Lung microvascular endothelial cell (primary cell): Measurements from ENCODE around the gene KATNB1. TPM values are rescaled to one million over a fixed set of nuclear protein-coding genes. Genes with fewer than 3 reads are reported as not detected.

ENCODE experiments used
- DNase-seq, 2 donors: peaks; one replicate each; pipeline versions ENCODE4 v3.0.0 to v3.0.0-alpha.2; 2010; ENCODE audit warnings: low read depth in 2 of 2
- total RNA-seq: library from RNA; depleted of rRNA; stranded (reverse); fragments of >200 nt; gene quantifications from 2 replicates; pipeline ENCODE4 v1.2.1, GENCODE V29; 2014

KATNB1 gene
- total RNA-seq, 1 donor from 2014 or later = 23.2 TPM

DNA sequence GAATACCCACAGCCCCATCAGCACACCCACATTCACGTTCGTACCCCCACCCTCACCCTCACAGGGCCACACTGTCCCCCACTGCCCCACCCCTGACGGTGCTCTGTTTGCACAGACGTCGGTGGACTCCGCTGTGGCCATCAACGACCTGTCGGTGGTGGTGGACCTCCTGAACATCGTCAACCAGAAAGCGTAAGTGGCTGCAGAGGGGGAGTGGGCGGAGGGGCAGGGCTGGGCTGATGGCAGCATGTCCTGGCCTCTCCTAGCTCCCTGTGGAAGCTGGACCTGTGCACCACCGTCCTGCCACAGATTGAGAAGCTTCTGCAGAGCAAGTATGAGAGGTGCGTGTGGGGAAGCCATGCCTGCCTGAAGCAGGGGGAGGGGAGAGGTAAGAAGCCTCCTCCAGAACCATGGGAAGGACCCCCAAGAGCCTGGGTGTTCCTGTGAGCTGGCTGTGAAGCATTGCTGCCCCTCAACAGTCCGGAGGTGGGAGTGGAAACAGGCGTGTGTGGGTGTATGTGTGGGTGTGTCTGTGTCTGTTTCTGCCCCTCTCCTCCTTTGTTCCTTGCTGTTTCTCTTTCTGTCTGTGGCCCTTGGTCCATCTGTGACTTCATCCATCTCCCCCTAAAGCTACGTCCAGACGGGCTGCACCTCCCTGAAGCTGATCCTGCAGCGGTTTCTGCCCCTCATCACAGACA is 20.3 kb downstream of the KATNB1 start:
- no peak for DNase-seq

DNA sequence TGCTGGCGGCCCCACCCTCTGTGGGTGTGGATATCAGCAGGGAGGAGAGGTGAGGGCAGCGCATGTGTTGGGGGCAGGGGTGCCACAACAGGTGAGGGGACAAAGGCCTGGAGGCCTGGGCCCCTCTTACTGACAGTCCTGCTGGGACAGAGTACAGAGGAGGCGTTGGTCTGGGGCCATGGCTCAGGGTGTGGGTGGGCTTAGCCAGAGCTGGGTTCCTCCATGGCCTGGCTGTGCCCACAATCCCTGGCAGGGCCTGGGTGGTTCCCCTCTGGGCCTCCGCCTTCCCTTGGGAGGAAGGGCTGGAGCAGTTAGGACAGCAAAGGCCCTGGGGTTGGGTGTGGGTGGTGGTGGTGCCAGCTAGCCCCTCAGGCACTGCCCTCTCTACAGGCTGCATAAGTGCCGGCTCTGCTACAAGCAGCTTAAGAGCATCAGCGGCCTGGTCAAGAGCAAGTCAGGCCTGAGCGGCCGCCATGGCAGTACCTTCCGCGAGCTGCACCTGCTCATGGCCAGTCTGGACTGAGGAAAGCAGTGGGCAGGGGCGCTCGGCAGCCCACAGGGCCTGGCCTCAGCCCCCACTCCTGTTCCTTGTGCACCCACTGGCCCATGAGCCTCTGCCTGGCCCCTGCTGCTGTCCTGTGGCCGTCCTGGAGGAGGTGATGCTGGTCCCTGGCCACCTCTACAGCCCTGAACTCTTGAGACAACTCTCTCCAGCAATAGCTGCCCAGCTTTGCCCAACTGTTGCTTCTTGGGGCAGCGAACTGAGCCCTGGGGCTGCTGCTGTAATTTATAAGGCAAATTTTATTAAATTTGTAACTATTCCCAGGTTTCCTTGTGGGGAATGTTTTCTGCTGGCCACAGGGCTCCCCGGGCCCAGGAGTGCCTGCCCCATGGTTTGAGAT is 21.1 kb downstream of the KATNB1 start:
- DNase-seq = no peak

DNA sequence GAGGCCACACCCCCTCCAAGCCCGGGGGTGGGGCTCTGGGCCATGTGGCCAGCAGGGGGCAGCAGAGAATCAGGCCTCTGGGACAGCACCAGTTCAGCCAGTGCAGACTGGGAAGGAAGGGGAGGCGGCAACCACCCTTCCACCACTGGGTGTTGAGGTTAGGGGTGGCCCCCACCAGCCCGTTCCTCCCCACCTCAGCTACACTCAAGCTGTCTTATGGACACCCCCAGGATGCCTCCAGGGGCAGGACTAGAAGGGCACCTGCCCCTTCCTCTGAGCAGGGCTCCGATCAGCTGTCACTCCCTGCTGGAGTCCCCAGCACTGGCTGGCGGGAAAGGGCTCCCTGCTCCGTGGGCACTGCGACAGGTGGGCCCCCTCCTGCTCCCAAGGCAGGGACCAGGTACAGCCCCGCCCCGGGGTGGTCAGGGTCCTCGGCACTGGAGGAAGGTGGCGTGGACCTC is 21.8 kb downstream of the KATNB1 start:
- peak; percentile 78 to 87 for DNase-seq

- DNase-seq = no peak
These were observed 22.3 kb downstream of the KATNB1 start for GRCh38 chr16:57757883-57758282.

DNA sequence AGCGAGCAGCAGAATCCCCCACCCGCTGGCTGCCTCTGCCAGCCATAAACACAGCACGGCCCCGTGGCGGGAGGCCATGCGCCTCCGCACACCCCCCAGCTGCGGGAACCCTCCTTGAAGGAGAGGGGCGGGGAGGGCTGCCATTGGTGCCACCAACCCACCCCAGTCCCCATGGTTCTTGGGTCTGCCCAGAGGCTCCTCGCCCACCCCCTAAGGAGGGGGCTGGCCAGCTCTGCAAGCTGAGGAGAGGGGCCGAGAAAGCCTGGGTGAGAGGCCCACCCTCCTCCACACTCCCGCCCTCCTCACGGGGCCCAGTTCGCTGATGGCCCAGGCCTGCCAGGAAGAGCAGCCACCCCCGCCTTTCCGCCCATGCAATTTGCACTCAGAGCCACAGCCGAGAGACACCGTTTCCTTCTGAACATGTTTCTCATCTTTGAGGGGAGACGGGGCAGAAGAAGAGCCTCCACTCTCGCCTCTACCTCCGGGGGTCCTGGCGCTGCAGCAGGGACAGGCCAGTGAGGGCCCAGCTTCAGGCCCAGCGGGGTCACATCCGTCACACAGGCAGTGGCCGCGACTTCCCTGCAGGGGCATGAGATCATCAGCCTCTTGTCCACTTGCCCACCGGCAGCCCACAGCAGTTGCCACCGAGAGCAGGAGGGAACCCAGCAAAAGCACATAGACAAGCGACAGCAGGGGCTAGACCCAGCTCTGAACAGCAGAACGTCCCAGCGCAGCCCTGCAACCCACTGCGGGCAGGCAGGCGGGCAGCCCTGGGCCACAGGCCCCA is 23.0 kb downstream of the KATNB1 start:
- no peak for DNase-seq

- DNase-seq = no peak
These were observed 23.6 kb downstream of the KATNB1 start for GRCh38 chr16:57759131-57759530.

GRCh38 chr16:57759541-57760356 is 24.2 kb downstream of the KATNB1 start:
- no peak for DNase-seq

GRCh38 chr16:57760357-57761160 is 25.0 kb downstream of the KATNB1 start:
- no peak for DNase-seq

DNA sequence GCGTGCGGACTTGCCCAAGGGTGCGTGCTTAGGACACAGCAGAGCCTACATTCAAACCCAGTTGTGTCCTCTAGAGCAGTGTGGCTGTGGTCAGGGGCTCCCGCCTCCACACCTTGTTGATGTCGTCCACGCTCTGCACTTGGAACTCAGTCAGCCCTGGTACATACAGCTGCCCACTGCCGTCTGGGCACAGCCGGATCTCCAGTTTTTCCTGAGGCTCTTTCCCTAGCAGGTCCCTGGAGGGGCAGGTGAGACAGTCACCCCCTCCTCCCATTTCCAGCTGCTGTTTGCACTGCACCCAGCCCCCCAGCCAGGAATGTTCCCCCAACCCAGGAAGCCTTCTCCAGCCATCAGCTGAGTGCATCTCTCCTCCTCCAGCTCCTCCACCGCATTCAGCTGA is 25.7 kb downstream of the KATNB1 start:
- DNase-seq = no peak

DNA sequence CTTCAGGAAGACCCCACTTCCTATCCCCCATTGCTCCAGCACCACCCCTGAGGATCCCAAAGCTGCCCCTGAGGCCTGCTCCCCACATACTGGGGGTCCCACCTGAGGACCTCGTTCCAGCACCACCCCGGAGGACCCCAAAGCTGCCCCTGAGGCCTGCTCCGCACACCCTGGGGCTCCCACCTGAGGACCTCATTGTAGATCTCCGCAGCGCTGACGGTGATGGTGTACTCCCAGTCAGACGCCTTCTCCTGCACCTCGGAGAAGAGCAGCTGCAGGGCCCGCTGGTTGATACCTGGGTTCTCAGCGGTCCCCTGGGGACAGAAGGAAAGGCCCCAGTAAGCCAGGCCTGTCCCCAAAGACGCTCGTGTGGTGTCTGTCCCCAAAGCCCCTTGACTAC is 26.4 kb downstream of the KATNB1 start:
- no peak for DNase-seq

DNA sequence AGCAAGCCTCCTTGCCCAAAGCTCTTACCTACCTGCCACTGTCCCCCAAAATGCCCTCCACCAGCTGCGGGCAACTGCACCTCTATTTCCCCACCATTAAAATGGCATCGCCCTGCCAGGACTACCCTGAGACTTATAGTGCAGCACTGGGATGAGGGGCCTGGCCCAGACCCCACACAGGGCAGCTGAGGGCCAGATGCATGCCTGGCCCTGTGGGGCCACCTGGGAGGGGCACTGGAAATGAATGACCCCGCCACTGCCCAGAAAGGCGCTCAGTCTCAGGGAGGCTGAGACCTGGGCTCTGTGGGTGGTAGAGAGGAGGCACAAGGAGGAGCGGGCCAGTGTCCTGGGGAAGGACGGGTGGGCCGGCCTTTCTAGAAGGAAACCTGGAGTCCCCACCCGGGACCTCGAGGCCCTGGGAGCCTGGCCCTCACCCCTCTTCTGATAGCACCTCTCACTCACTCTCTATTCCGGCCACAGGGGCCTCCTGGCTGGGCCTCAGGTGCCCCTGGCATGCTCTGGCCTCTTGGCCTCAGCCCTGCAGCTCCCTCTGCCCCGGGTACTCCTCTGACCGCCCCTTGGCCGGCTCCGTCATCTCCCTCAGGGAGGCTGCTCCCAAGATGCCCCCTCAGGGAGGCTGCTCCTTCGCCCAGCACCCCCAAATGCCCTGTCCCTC is 26.9 kb downstream of the KATNB1 start:
- DNase-seq = no peak

GRCh38 chr16:57763285-57764005 is 27.9 kb downstream of the KATNB1 start:
- DNase-seq = no peak

- DNase-seq = no peak
These were observed 28.4 kb downstream of the KATNB1 start for GRCh38 chr16:57764006-57764340.

- peak; percentile 54 to 87 for DNase-seq
These were observed 29.0 kb downstream of the KATNB1 start for GRCh38 chr16:57764341-57765159.

DNA sequence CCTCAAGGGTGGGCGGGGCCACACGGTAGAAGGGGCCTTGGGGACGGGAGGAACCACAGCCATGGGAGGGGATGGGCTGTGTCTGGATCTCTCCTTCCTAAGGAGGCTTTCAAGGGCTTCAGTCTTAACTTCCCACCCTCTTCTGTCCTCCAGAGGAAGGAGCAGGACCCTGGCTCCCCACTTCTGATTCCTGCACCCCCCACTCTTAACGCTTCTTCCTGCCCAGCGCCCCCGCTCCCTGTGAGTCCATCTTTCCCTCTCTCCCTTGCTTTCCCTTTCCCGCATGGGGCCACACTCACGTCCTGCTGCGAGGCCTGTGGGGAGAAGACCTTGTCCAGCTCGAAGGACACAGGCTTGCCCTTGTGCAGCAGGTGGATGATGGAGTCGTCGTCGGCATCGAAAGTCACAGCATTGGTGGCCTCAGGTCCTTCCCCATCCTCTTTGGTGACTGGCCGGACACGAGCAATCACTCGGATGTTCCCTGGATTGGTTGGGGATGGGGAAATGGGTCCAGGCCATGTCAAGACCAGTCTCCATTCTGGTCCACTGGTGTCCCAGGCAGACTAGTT is 29.7 kb downstream of the KATNB1 start:
- no peak for DNase-seq

GRCh38 chr16:57766714-57767348 is 31.3 kb downstream of the KATNB1 start:
- DNase-seq = no peak

GRCh38 chr16:57769541-57770145 is 34.1 kb downstream of the KATNB1 start:
- DNase-seq = no peak
